MM.1S (cell line): Measurements from ENCODE around the gene RAI1.

Experiments used
- DNase-seq: peaks from one replicate; pipeline ENCODE4 v3.0.0-alpha.2; 2015
- H2AFZ ChIP-seq: fragments of 300-600 bp; sonication (generic); 2 replicates; pipeline ENCODE4 v1.6.0; 2016; ENCODE audit warnings: antibody characterized with exemption, low read length
- H3F3A ChIP-seq: fragments of 300-600 bp; sonication (generic); 2 replicates; pipeline ENCODE4 v1.6.1; 2016; ENCODE audit warnings: mild to moderate bottlenecking, antibody characterized with exemption, low read length, moderate library complexity, mixed read lengths; ENCODE audit not compliant: insufficient read depth
- H3K27ac ChIP-seq: fragments of 300-600 bp; sonication (generic); 2 replicates; pipeline ENCODE4 v1.5.1; 2016; ENCODE audit warnings: mild to moderate bottlenecking, low read length
- H3K27me3 ChIP-seq: fragments of 300-600 bp; sonication (generic); replicated peaks from 2 replicates; pipeline ENCODE4 v1.6.0; 2016; ENCODE audit warnings: low read length; ENCODE audit not compliant: insufficient read depth
- H3K36me3 ChIP-seq: fragments of 300-600 bp; sonication (generic); replicated peaks from 2 replicates; pipeline ENCODE4 v1.6.1; 2016; ENCODE audit warnings: mild to moderate bottlenecking, low read length, mixed read lengths; ENCODE audit not compliant: insufficient read depth
- H3K4me1 ChIP-seq: fragments of 300-600 bp; sonication (generic); 2 replicates; pipeline ENCODE4 v1.6.1; 2016; ENCODE audit warnings: low read length, mixed read lengths
- H3K4me2 ChIP-seq: fragments of 300-600 bp; sonication (generic); 2 replicates; pipeline ENCODE4 v1.6.0; 2016; ENCODE audit warnings: low read depth, low read length
- H3K4me3 ChIP-seq: fragments of 300-600 bp; sonication (generic); 2 replicates; pipeline ENCODE4 v1.5.1; 2016; ENCODE audit warnings: low read length, mixed read lengths
- H3K79me2 ChIP-seq: fragments of 300-600 bp; sonication (generic); 2 replicates; pipeline ENCODE4 v1.6.1; 2016; ENCODE audit warnings: mixed run types, low read length, mixed read lengths
- H3K9ac ChIP-seq: fragments of 300-600 bp; sonication (generic); 2 replicates; pipeline ENCODE4 v1.6.1; 2016; ENCODE audit warnings: low read length, mixed read lengths
- H3K9me2 ChIP-seq: fragments of 300-600 bp; sonication (generic); replicated peaks from 2 replicates; pipeline ENCODE4 v1.6.1; 2016; ENCODE audit warnings: mild to moderate bottlenecking, low read length, mixed read lengths; ENCODE audit not compliant: insufficient read depth
- H3K9me3 ChIP-seq: fragments of 300-600 bp; sonication (generic); replicated peaks from 2 replicates; pipeline ENCODE4 v1.6.1; 2016; ENCODE audit warnings: mild to moderate bottlenecking, low read length, mixed read lengths; ENCODE audit not compliant: insufficient read depth
- H4K20me1 ChIP-seq: fragments of 300-600 bp; sonication (generic); 2 replicates; pipeline ENCODE4 v1.6.1; 2016; ENCODE audit warnings: mild to moderate bottlenecking, low read length, moderate library complexity, mixed read lengths; ENCODE audit not compliant: insufficient read depth
- CTCF ChIP-seq: fragments of 300-600 bp; sonication (generic); IDR thresholded peaks from 2 replicates; pipeline ENCODE4 v1.5.1; 2016; ENCODE audit warnings: antibody characterized with exemption, low read length, mixed read lengths
- EZH2 ChIP-seq: fragments of 300-600 bp; sonication (generic); optimal IDR thresholded peaks from 2 replicates; pipeline ENCODE3; 2017; ENCODE audit warnings: low read depth, mild to moderate bottlenecking, antibody characterized with exemption, low read length, mixed read lengths
- EZH2phosphoT487 ChIP-seq: fragments of 300-600 bp; sonication (generic); IDR thresholded peaks from 2 replicates; pipeline ENCODE4 v1.6.1; 2018; ENCODE audit warnings: antibody characterized with exemption, low read length

Gene RAI1

GRCh38 chr17:17670701-17671305 lies 10.5 kb upstream of the RAI1 start:
- no peaks in the 10 kb centered on the region for H3K9me2 ChIP-seq
- no peak for TF ChIP-seq EZH2phosphoT487
- TF ChIP-seq EZH2: no peak
- no peak for TF ChIP-seq CTCF
- no peak overlapping the region for H3K4me2 ChIP-seq
- H2AFZ ChIP-seq: no peak overlapping the region
- H3K9ac ChIP-seq: no peak overlapping the region
- H3K27me3 ChIP-seq: no peaks in the 10 kb centered on the region
- DNase-seq: no peak
- H3K27ac ChIP-seq: no peak overlapping the region
- H3F3A ChIP-seq: peaks cover 3% of the 10 kb centered on the region
- H3K79me2 ChIP-seq: no peaks in the 10 kb centered on the region
- H4K20me1 ChIP-seq: no peaks in the 10 kb centered on the region
- H3K4me1 ChIP-seq: peaks cover 2% of the 10 kb centered on the region
- H3K36me3 ChIP-seq: no peaks in the 10 kb centered on the region
- H3K4me3 ChIP-seq: no peak overlapping the region
- H3K9me3 ChIP-seq: no peaks in the 10 kb centered on the region

- H3K4me1 ChIP-seq: peaks cover 8% of the 10 kb centered on the region
- H2AFZ ChIP-seq: no peak overlapping the region
- H3K9me2 ChIP-seq: no peaks in the 10 kb centered on the region
- no peak for DNase-seq
- no peaks in the 10 kb centered on the region for H3K9me3 ChIP-seq
- no peaks in the 10 kb centered on the region for H3K27me3 ChIP-seq
- no peak overlapping the region for H3K4me3 ChIP-seq
- no peak for TF ChIP-seq EZH2phosphoT487
- TF ChIP-seq EZH2: no peak
- no peak for TF ChIP-seq CTCF
- H3K4me2 ChIP-seq: no peak overlapping the region
- no peak overlapping the region for H3K9ac ChIP-seq
- no peak overlapping the region for H3K27ac ChIP-seq
- H3K36me3 ChIP-seq: no peaks in the 10 kb centered on the region
- peaks cover 8% of the 10 kb centered on the region for H3F3A ChIP-seq
- no peaks in the 10 kb centered on the region for H4K20me1 ChIP-seq
- H3K79me2 ChIP-seq: no peaks in the 10 kb centered on the region
These were observed 9.7 kb upstream of the RAI1 start for GRCh38 chr17:17671369-17672129.

GRCh38 chr17:17672453-17673368 lies 8.5 kb upstream of the RAI1 start:
- H3K4me2 ChIP-seq: no peak overlapping the region
- no peaks in the 10 kb centered on the region for H3K36me3 ChIP-seq
- H3K27ac ChIP-seq: no peak overlapping the region
- no peak overlapping the region for H3K9ac ChIP-seq
- H3K4me1 ChIP-seq: peaks cover 15% of the 10 kb centered on the region
- peaks cover 8% of the 10 kb centered on the region for H3F3A ChIP-seq
- no peaks in the 10 kb centered on the region for H3K9me3 ChIP-seq
- H3K79me2 ChIP-seq: no peaks in the 10 kb centered on the region
- no peaks in the 10 kb centered on the region for H3K9me2 ChIP-seq
- TF ChIP-seq EZH2: no peak
- TF ChIP-seq EZH2phosphoT487: no peak
- TF ChIP-seq CTCF: no peak
- no peak overlapping the region for H2AFZ ChIP-seq
- DNase-seq: no peak
- H3K27me3 ChIP-seq: no peaks in the 10 kb centered on the region
- no peak overlapping the region for H3K4me3 ChIP-seq
- no peaks in the 10 kb centered on the region for H4K20me1 ChIP-seq
